GM18858 (cell line): ENCODE results near the gene PTPRR.
"Not testable (repeated sequence)": the region's sequence is repeated elsewhere in the genome, so short reads cannot be mapped to it uniquely, and the experiment has no call there.

Experiments
- ATAC-seq: cut with Tn5 transposase; IDR thresholded peaks from one replicate; pipeline ENCODE4 v1.9.1; 2021; ENCODE audit not compliant: unreplicated experiment

Gene PTPRR

DNA sequence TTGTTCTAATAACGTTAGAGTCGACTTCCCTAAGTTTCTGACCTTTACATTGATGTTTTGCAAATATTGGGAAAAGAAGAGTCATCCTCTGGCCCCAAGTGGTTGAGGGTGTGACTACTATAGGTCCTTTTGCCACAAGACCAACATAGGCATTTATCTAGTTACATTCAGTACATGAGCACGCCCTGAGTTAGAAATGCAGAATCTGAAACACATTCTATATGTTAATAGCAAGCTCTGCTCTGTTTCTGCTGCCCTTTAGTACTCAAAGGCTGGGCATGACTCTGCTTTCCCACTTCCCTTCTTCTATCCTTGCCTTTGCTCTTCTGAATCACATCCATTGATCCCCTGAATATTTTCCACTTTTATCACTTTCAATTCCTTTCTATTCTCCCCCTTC is 168.2 kb downstream of the PTPRR start:
- no peak for ATAC-seq

DNA sequence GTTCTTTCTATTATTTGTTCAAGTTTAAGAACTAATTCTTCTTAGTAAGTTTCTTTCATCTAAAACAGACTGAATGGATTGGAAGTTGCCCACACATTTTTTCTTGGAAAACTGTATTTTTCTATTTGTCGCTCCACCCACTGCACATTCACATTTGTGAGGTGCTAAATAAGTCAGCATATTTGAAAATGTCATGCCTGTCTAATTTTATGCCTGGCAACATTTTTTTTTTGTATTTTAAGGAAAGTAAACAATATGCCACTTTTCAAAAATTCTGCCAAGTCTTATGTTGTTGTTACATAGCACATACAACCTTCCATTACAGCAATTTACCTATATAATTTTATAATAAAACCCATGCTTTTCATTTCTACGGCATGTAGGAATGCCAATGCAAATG is 170.6 kb downstream of the PTPRR start:
- no peak for ATAC-seq

GRCh38 chr12:70748809-70749208 is 171.7 kb downstream of the PTPRR start:
- no peak for ATAC-seq

GRCh38 chr12:70747445-70748260 is 172.9 kb downstream of the PTPRR start:
- ATAC-seq: no peak

DNA sequence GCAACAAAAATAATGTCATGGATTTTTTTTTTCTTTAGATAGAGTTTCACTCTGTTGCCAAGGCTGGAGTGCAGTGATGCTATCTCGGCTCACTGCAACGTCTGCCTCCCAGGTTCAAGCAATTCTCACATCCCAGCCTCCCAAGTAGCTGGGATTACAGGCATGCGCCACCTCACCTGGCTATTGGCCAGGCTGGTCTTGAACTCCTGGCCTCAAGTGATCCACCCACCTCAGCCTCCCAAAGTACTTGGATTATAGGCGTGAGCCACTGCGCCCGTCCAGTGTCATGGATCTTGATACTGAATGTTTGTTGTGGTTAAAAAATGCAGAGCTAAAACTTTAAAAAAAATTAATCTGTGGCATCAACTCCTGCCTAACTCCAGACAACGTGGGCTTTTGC is 175.5 kb downstream of the PTPRR start:
- no peak for ATAC-seq

DNA sequence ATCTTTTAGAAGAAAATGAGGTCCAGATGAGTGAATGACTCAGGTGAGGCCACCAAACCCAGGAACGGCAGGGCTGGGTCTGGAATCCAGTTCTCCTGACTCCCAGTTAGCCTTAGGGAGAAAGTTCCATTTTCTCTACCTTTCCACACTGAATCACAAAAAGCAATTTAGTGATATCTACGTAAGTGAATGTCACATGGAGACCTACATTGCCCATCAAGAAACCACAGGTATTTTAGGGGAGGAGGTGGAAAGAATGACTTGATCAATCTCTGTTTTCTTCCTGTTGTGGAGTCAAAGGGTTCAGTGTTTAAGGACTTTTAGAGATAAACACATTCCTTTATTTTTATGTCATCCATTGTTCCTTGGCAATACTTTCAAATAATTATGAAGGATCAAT is 176.4 kb downstream of the PTPRR start:
- ATAC-seq: no peak

GRCh38 chr12:70741256-70741655 is 179.3 kb downstream of the PTPRR start:
- ATAC-seq: no peak

- no peak for ATAC-seq
Measured at GRCh38 chr12:70739756-70740155, 180.8 kb downstream of the PTPRR start.

DNA sequence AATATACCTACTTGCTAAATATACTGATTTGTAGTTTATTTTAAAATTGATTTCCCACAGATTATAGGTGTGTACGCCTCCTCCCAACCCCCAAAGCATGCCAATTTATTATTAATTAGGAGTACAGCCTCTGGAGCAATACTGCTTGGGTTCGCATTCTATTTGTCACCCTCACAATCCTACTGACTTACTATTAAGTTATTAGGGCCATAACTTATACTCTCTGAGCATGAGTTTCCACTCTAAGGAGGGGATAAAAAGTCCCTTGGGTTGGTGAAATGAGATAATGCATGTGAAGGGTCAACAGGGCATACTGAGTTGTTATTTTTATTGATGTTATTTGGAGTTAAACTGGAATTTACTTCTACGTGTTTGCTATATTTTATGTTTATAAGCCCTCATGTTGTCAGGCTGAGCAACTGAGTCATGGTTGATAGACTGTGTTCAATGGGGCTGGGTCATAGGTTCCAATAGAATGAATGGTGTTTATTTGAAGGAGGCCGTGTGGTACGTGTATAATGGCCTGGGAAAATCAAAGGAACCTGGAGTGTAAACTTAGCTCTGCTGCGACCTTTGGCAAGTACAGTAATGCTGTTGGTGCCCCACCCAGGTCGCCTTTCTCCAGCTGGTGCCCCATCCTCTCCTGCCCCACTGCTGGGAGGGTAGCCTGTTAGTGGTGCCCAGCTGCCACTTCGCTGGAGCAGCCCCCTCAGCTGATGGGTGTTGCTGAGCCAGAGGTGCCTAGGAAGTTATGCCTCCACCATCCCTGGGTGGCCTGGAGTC is 184.0 kb downstream of the PTPRR start:
- ATAC-seq: no peak

GRCh38 chr12:70735197-70735596 is 185.3 kb downstream of the PTPRR start:
- not testable (repeated sequence) for ATAC-seq

GRCh38 chr12:70733385-70733784 is 187.2 kb downstream of the PTPRR start:
- ATAC-seq: peak; percentile 96

- no peak for ATAC-seq
Measured at GRCh38 chr12:70732287-70732686, 188.3 kb downstream of the PTPRR start.

DNA sequence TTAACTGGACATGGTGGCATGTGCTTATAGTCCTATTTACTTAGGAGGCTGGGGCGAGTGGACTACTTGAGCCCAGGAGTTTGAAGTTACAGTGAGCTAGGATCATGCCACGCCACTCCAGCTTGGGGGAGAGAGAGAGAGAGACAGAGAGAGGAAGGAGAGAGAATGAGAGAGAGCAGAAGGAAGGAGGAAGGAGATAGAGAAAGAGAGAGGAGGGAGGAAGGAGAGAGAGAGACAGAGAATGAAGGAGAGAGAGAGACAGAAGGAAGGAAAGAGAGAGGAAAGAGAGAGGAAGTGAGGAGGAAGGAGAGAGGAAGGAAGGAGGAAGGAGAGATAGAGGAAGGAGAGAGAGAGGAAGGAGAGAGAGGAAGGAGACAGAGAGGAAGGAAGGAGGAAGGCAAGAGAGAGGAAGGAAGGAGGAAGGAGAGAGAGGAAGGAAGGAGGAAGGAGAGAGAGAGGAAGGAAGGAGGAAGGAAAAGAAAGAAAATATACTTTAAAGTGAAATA is 189.8 kb downstream of the PTPRR start:
- ATAC-seq: no peak

- ATAC-seq: peak; percentile 50
Measured at GRCh38 chr12:70724444-70724843, 196.1 kb downstream of the PTPRR start.

DNA sequence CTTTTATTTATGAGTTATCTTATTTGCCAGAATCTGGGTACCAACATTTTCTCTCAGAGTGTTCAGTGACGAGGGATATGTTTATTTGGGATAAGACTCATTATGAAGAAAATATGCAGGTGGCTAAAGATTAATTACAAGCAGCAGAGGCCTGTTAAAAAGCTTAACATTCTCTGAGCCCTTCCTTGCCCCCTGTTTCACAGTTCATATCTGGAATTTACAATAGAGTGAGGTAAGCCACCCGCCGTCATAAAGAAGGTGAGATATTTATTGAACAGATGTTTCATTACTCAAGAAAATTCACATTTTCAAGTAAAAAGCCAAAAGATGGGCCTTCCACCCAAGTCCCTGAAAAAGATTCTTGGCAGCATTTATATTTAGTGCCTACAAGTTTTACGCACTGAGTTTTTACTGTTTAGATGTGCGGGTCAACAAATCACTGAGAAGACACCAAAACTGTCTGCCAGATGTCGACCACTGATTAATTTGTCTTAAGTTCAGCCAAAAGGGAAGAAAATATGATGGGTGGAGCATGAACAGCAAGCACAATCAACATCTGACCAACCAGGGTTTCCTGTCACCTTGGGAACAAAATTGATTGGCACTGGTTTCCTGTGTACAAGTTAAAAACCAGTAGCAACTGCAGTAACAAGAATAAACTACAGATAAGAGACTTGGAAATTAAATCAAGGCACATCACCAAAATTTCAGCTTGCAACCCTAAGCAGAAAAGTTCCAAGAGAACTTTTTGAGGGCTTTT is 197.8 kb downstream of the PTPRR start:
- no peak for ATAC-seq

- no peak for ATAC-seq
Measured at GRCh38 chr12:70721656-70722357, 198.7 kb downstream of the PTPRR start.

- ATAC-seq: no peak
Measured at GRCh38 chr12:70721216-70721615, 199.3 kb downstream of the PTPRR start.

DNA sequence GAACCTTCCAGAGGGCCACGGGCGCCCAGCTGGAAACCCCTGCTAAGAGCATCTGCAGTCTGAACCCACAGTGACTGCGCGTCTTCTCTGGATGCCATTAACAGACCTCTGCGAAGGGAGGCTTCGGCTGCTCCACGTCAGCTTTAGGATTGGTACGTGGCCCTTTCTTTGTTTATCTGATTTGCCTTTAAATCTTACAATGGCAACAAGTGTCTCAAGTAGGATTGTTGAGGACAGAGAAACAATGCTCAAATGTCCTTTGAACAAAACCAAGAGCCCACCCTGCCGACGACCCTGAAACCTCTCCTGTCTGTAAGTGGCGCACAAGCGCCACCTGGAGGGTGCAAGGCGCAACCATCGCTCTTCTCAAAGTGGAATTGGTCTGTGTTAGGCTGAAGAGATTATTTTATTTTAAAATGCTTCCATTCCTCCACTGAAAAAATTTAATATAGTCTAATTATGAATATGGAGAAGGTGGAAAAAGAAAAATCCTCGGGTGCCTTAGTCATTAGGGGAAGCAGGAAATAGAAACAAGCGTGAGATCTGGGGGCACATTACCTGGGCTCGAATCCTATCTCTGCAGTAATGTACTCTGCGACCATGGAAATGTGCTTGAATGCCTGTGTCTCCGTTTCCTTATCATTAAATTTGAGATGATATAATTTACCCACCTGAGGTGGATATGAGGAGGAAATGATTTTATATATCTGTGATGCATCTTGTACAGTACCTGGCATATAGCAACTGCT is 200.7 kb downstream of the PTPRR start:
- ATAC-seq: no peak

DNA sequence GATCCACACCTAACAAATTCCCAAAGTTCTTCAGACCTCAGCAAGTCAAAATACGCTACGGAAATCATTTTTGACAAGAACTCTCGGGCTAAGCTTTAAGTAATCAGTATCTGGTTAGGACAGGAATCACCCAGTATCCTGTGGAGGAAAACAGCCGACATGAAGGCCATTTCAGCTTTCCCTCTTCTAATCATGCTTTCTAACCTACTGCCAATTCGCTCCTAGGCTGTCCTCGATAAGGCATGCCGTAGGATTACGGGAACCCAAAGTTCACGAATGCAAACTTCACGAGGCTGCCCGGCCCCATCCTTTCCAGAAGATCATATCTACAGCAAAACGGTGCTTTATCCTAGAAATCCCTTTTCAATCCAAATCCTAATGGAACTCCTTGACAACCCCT is 201.5 kb downstream of the PTPRR start:
- no peak for ATAC-seq

- no peak for ATAC-seq
Measured at GRCh38 chr12:70711831-70712230, 208.7 kb downstream of the PTPRR start.
